GM18507 (cell line): ENCODE data around the gene ATRNL1.

ENCODE experiments used
- DNase-seq: peaks from one replicate; pipeline ENCODE4 v3.0.0; 2011; ENCODE audit warnings: low read depth; ENCODE audit not compliant: insufficient read length; ENCODE audit errors: extremely low spot score
- FAIRE-seq: peaks from 2 replicates; lab custom pipeline; 2011; peaks lifted over from hg19 to GRCh38; lab: Jason Lieb, UNC

Gene ATRNL1, protein sequence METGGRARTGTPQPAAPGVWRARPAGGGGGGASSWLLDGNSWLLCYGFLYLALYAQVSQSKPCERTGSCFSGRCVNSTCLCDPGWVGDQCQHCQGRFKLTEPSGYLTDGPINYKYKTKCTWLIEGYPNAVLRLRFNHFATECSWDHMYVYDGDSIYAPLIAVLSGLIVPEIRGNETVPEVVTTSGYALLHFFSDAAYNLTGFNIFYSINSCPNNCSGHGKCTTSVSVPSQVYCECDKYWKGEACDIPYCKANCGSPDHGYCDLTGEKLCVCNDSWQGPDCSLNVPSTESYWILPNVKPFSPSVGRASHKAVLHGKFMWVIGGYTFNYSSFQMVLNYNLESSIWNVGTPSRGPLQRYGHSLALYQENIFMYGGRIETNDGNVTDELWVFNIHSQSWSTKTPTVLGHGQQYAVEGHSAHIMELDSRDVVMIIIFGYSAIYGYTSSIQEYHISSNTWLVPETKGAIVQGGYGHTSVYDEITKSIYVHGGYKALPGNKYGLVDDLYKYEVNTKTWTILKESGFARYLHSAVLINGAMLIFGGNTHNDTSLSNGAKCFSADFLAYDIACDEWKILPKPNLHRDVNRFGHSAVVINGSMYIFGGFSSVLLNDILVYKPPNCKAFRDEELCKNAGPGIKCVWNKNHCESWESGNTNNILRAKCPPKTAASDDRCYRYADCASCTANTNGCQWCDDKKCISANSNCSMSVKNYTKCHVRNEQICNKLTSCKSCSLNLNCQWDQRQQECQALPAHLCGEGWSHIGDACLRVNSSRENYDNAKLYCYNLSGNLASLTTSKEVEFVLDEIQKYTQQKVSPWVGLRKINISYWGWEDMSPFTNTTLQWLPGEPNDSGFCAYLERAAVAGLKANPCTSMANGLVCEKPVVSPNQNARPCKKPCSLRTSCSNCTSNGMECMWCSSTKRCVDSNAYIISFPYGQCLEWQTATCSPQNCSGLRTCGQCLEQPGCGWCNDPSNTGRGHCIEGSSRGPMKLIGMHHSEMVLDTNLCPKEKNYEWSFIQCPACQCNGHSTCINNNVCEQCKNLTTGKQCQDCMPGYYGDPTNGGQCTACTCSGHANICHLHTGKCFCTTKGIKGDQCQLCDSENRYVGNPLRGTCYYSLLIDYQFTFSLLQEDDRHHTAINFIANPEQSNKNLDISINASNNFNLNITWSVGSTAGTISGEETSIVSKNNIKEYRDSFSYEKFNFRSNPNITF (N-terminal part only)

DNA sequence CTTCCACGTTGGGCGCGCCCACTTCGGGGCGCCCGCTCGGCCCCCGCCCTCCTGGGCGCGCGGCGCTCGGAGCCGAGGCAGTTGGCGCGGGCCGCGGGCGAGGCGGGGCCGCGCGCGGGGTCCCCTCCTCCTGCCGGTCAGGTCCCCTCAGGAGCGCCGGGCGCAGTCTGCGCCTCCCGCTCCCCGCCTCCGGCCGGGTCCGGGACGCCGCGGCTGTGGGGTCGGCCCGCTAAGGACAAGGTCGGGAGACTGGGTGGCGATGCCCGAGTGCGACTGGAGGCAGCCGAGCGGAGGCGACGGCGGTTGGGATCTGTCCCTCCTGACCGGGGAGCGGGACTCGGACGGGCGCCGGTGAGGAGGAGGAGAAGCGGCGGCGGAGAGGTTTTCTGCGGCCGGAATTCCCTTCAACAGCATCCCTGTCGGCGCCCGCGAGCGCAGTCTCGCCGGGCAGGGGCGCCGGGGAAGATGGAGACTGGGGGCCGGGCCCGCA is at the start of gene ATRNL1:
ATRNL1 (plus strand) TSS at position 80 of the 490 bp plus-strand sequence; CDS start at position 466, 386 bp downstream.
- DNase-seq (no peak), FAIRE-seq (no peak)

DNA sequence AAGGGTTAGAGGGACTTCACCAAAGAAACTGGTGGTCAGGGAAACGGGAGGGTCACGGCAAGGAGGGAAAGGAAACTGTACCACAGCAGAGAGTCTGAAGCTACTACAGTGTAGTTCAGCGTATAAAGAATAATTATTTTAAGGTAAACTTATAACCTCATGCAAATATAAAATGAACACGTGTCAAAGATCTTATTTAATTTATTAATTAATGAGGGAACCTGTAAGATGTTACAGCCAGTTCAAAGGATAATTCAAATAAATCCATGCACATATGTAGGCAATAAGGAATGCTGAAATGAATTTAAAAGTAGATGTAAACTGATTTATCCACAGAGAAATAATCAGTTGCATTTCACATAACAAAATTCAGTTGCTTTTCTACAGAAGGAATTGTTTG is 49.4 kb upstream of the ATRNL1 start:
- no peak for DNase-seq
- FAIRE-seq: no peak

- FAIRE-seq: no peak
- DNase-seq: no peak
Measured at GRCh38 chr10:115044891-115045290, 48.3 kb upstream of the ATRNL1 start.

- FAIRE-seq: no peak
- no peak for DNase-seq
Measured at GRCh38 chr10:115045499-115045898, 47.7 kb upstream of the ATRNL1 start.

DNA sequence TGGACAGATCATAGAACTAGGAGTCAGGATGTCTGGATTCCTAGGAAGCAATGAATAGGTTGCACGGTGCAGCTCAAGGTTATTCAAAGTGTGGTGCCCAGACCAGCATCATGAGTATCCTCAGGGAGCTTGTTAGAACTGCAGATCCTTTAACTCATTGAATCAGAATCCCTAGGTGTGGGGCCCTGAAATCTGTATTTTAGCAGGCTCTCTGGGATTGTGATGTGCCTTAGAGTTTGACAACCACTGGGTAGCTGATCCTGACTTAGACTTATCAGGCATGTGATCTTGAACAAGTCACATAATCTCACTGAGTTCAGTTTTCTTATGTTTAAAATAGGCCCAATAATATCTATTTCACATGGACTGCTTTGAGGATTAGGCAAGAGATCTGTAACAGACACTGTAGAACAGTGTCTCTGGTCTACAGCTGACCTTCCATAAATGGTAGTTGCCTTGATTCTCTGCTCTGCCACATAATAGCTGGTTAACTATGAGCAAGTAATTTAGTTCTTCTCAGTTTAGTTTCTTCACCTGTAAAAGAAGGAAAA is 46.4 kb upstream of the ATRNL1 start:
- no peak for DNase-seq
- FAIRE-seq: no peak

- DNase-seq (no peak), FAIRE-seq (no peak)
Measured at GRCh38 chr10:115047705-115048104, 45.5 kb upstream of the ATRNL1 start.

DNA sequence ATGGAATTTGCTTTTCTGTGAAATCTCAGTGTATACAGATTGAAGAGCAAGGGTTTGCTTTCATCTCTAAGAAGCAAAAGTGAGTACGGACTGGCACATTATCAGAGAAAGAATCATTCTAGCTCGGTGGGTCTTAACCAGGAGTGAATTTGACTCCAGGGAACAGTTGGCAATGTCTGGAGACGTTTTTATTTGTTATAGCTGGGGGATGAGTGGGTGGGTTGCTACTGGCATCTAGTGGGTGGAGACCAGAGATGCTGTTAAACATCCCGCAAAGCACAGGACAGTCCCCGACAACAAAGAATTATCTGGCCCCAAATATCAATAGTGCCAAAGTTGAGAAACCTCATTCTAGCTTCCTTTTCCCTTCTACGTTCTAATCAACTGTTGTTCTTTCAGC is 43.8 kb upstream of the ATRNL1 start:
- DNase-seq: no peak
- FAIRE-seq: no peak

DNA sequence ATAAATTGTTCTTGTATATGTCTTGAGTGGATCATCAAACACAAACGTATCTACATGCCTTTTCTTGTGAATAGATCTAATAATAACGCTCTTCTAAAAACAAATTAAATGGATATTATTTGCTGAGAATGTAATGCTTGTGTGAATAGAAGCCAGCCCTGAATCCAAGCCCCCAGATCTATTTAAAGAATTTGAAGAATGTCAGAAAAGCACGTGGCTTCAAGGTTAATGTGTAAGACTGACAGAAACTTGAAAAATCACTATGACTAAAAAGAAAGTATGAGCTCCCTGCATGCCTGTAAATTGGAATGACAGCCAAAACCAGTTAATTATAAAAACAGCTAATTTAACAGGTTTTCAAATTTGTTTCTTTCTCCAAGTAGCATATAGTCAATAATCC is 43.2 kb upstream of the ATRNL1 start:
- DNase-seq (no peak), FAIRE-seq (no peak)

DNA sequence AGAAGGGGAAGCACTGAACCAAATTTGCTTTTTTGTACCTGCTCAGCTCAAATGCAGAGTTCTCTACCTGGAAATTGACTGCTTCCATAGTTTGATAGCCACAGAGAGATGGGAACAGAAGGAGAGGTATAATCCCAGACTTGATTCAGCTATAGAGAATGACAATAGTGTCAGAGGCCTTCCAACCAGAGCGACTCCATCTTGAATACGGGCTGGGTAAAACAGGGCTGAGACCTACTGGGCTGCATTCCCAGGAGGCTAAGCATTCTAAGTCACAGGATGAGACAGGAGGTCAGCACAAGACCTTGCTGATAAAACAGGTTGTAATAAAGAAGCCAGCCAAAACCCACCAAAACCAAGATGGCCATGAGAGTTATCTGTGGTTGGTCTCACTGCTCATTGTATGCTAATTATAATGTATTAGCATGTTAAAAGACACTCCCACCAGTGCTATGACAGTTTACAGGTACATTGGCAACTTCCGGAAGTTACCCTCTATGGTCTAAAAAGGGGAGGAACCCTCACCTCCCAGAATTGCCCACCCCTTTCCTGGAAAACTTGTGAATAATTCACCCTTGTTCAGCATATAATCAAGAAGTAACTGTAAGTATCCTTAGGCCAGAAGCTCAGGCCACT is 42.7 kb upstream of the ATRNL1 start:
- FAIRE-seq (no peak), DNase-seq (no peak)

DNA sequence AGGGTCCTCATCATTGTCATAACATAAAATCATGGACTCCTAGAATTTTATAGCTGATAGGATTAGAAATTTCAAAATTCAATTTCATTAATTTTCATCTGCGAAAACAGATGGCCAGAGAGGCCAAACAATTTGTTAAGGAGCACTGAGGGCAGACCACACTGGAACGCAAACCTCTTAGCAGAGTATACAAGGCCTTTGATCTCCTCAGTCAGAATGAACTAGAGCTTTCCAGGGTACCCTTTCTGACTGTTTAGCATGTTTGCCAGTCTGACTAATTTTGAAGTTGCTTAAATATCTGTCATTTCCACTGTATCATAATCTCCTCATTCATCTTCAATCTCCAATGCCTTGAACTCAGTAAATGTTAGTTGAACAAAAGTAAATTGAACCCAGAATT is 41.9 kb upstream of the ATRNL1 start:
- DNase-seq (no peak), FAIRE-seq (no peak)

GRCh38 chr10:115052226-115052625 is 40.9 kb upstream of the ATRNL1 start:
- FAIRE-seq (no peak), DNase-seq (no peak)

- no peak for DNase-seq
- FAIRE-seq: no peak
Measured at GRCh38 chr10:115052728-115053127, 40.4 kb upstream of the ATRNL1 start.

- no peak for DNase-seq
- no peak for FAIRE-seq
Measured at GRCh38 chr10:115056186-115056585, 37.0 kb upstream of the ATRNL1 start.

DNA sequence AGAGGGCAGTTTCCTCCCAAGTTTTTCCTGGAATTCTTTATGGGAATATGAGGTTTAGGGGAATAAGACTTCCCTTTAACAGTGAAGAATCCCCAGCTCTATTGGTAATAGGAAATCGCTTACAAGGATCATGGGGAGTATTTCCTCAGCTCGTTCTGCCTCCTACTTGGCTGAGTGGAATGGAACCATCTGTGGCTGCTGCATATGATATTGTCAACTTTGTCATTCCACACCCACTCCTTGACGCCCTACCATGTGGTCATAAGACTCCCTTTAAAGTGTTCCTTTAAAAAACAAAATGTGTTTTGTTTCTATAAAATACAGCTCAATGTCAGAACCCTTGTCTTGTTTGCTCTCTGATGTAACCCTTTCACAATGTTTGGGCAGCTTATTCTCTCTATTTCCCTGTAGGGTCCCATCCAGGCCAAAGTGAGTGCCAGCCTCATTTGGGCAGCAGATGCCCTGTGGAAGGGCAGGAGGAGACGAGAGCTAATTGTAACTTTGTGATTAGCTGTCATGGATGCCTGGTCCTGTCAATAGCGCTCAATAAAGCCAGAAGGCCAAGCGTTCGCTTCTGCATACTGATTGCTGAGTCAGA is 33.8 kb upstream of the ATRNL1 start:
- FAIRE-seq (no peak), DNase-seq (no peak)

DNA sequence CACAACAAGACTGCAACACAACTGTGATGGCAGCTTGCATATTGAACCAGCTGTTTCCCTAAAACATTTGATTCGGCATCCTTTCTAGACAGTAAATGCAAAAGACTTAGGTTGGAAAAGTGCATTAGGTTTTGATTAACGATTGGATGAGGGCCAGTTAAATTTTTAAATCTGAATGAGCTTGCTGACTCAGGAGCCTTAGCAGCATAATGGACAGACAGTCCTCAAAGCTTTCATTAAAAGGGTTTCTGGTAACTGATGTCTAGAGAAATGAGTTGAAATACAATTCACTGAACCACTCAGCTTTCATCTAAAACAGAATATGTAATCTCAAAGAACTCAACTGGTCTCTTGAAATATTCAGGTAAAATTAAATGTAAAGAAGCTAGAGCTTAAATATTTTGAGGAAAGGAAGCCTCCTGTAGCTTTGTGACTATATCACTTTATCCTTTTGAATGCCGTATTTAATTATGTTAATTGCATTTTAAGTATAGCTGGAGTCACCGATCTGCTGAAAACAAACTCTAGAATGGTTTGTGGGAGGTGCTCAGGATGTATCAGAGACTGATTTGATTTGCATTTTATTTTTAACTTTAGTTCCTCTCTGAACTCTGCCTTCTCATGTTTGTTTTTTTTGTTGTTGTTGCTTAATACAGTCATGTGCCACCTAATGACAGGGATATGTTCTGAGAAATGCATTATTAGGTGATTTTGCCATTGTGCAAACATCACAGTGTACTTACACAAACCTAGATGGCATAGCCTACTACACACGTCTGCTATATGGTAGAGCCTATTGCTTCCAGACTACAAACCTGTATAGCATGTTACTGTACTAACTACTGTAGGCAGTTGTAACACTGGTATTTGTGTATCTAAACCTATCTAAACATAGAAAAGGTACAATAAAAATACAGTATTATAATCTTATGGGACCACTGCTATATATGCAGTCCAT is 29.2 kb upstream of the ATRNL1 start:
- DNase-seq: no peak

GRCh38 chr10:115065801-115066200 is 27.4 kb upstream of the ATRNL1 start:
- DNase-seq (no peak), FAIRE-seq (no peak)

More for the DNA sequence above, 29.2 kb upstream of the ATRNL1 start:
- FAIRE-seq: no peak

DNA sequence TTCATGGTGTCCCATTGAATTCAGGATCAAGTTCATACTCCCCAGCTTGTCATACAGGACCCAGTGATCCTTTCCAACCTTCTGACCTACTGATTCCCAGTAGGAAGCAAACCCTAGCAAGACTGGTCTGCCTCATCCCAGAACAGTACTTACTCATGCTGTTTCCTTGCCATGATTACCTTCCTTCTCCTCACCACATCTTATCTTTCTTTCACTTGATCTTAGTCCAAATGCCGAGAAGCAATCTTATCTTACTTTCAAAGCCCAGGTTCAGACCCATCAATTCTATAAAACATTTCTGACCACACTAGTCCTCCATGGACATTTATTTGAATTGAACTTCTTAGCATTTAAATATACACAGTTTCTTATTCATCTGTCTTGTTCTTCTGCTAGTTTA is 26.6 kb upstream of the ATRNL1 start:
- DNase-seq (no peak), FAIRE-seq (no peak)

- no peak for FAIRE-seq
Measured at GRCh38 chr10:115073796-115074195, 19.4 kb upstream of the ATRNL1 start.

More at GRCh38 chr10:115073796-115074195, 19.4 kb upstream of the ATRNL1 start:
- DNase-seq: no peak
